ENCODE measurements around the gene PLK3.
"Not testable (repeated sequence)": the region's sequence is repeated elsewhere in the genome, so short reads cannot be mapped to it uniquely, and the experiment has no call there.

PLK3 gene

DNA sequence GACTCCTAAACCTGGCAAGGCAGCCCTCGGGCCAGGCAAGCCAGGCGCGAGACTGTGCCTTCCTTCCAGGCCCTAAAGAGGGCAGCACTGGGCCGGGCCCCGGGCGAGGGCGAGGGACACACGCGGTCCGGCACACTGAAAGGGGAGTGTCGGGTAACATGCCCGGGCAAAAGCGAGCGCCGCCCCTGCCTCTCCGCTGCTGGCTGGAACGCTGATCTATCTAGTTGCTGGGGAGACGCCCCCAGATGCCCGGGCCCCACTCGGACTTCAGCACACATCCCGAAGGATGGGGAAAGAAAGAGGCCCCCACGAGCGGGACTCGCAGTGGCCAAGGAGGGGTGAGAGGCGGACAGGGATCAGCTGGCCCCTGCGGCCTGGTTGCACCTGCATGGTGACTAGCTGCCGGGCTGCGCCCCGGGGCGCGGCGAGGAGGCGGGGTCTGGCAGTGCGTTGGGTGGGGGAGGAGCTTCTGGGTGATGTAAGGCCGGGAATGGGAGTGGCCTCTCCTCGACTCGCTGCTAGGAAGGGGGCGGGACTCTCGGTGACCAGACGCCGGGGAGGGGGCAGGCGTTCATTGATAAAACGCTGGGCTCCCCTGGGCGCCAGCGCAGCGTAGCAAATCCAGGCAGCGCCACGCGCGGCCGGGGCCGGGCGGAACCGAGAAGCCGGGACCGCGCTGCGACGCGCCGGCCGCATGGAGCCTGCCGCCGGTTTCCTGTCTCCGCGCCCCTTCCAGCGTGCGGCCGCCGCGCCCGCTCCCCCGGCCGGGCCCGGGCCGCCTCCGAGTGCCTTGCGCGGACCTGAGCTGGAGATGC is at the start of gene PLK3:
PLK3 (plus strand) TSS at position 608 of the 815 bp plus-strand sequence; CDS start at position 695, 87 bp downstream.
- peak; percentile 97 for DNase-seq

DNA sequence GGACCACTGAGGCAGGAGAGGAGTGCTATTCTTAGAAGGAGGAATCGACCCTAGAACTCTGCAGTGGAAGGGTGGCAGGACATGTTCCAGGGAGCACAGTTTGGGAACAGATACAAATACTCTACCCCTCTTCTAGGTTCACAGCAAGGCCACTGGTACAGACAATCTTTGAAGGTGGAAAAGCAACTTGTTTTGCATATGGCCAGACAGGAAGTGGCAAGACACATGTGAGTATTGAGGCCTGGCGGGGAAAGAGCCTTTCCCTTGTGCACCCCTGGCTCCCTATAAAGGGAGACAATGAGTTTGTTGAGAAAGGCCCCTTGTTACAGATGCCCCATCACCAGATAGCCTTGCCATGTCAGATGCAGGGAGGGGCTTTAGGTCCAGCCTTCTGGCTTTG is 42.8 kb upstream of the PLK3 start:
- DNase-seq = no peak

DNA sequence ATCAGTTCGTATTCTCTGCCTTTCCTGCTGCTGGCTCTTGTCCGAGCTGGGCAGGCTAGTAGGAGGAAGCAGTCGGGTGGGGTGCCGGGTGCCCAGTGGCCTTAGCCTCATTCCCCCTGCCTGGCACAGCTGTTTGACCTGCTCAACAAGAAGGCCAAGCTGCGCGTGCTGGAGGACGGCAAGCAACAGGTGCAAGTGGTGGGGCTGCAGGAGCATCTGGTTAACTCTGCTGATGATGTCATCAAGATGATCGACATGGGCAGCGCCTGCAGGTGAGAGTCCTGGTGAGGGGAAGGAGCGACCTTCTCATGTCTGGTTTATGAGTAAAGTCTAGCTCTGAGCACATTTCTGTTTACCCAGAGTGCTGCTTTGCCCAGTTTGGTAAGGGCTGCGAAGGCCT is 41.1 kb upstream of the PLK3 start:
- DNase-seq = no peak

DNA sequence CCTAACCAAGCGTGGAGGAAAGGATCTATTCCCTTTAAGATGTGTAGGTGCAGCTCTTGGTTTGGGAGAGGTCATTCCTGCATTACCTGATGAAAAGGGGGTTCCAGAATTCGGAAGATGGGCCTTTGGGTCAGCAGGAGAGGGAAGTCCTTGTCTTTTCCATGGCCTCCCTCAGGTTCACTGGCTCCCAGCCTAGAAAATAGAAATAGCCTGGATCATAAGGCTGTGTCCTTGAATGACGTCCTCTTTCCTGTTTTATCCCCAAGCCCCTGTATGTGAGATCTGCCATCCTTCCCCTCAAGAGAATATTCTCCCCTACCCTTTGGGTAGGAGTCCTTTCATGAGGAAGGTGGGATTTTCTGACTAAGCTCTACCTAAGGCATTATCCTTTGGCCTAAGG is 39.3 kb upstream of the PLK3 start:
- no peak for DNase-seq

DNA sequence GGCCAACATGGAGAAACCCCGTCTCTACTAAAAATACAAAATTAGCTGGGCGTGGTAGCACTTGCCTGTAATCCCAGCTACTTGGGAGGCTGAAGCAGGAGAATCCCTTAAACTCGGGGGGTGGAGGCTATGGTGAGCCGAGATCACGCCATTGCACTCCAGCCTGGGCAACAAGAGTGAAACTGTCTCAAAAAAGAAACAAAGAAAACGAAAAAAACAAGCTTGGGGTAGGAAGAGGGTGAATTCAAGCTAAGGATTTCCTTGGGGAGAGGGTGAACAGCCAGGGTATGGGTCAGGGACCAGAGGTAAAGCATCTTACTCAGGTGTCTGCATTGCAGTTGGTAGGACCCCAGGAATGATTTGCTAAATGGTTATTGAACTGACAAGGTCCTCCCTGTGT is 33.8 kb upstream of the PLK3 start:
- not testable (repeated sequence) for DNase-seq

DNA sequence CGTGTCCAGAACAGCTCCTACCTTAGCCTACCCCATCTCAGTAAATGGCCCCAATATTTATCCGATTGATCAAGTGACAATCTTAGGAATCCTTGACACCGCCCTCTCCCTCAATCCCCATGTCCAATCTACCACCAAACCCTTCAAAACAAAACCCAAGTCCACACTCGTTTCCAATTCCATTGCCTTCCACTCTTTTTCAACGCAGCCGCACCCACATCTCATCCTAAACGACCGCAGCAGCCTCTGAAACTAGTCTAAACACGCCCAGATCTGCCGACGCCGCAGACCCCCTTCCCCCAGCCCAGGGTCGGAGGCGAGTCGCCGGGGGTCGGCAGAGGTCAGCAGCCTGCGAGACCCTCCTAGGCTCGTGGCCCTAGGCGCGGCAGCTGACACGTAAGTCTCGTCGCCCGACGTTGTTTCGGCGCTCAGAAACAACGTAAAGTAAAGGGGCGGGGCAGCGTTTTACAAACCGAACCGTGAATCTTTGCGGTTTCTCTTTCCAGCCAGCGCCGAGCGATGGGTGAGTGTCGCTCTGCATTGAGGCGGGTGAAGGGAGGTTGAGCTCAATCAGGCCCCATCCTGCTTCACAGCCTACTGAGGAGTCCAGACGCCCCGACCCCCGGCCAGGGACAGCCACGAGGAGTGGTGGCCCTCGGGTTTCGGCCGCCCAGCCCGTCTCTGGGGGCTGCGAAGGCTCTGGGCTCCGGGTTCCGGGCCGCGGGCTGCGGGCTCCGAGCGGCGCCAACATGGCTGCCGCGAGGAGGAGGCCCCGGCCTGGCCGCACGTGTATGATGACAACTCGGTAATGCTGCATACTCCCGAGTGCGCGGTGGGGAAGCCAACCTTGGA is 24.9 kb upstream of the PLK3 start, which contains the start of gene RPS8:
RPS8 (plus strand) TSS at position 463 of the 852 bp plus-strand sequence; CDS start at position 520, 57 bp downstream.
- peak; percentile 90 for DNase-seq

DNA sequence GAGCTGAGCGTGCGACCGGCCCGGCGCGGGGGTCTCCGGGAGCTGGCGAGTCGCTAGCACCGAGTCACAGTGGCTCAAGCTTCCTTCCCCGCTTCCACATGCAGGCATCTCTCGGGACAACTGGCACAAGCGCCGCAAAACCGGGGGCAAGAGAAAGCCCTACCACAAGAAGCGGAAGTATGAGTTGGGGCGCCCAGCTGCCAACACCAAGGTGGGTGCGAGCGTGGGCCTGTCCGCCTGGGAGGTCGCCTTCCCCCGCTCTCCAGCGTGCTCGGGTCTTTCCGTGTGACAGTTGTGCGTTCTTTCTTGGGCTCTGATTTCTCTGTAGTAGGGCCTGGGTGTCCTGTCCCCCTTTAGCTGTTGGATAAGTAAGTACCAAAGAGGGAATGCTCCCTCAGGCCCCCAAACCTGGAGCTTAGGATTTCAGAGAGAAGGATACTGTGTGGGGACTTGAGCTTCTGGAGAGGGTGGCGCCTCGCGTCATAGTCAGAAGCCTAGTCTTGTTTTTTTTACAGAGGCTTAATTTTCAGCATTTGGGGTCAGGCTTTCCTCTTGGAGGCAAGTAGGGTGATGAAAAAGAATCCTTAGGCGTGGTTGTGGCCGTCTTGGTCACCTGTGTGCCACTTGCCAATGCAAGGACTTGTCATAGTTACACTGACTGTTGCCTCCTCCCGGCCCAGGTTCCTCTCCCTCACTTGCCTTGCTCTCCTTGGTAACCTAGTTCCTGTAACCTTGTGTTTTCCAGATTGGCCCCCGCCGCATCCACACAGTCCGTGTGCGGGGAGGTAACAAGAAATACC is 24.0 kb upstream of the PLK3 start:
- DNase-seq = peak; percentile 6

DNA sequence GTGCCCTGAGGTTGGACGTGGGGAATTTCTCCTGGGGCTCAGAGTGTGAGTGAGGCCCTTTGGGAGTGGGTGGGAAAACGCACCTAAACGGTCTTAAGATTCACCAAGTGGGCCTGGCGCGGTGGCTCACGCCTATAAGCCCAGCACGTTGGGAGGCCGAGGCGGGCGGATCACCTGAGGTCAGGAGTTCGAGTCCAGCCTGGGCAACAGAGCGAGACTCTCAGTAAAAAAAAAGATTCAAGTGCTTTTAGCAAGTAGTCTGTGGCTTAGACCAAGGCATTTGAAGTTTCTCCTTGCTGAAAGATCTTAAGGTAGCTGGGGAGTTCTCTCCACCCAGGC is 23.5 kb upstream of the PLK3 start:
- no peak for DNase-seq

DNA sequence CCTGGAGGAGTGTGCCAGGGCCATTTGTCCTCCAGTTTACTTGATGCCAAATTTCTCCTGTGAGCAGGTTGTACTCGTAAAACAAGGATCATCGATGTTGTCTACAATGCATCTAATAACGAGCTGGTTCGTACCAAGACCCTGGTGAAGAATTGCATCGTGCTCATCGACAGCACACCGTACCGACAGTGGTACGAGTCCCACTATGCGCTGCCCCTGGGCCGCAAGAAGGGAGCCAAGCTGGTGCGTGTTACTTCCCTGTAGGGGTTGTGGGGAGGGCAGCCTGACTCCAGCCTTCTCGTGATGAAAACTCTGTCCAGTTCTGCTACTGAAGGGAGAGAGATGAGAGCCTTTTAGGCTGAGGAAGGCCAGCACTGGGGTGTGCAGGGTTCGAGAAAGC is 22.6 kb upstream of the PLK3 start:
- DNase-seq = no peak

DNA sequence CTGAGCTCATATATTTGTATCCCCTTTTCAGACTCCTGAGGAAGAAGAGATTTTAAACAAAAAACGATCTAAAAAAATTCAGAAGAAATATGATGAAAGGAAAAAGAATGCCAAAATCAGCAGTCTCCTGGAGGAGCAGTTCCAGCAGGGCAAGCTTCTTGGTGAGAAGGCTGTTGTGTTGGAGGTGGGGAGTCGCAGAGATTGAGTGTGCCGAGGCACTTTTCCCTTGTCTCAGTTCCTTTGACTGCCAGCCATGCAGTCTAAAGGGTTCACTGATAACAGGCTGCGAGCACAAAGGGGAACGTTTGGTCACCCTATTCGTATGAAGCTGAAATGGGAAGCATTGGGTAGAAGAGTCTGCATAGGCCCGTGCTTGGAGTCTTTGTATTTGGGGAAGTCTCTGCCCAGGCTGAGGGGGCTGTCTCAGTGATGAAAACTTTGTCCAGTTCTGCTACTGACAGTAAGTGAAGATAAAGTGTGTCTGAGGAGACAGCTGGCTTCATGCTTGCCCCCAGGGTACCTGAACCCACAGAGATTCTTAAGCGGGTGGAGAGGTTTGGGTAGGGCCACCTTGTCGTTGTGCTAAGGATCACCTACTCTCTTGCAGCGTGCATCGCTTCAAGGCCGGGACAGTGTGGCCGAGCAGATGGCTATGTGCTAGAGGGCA is 22.1 kb upstream of the PLK3 start:
- DNase-seq = no peak

DNA sequence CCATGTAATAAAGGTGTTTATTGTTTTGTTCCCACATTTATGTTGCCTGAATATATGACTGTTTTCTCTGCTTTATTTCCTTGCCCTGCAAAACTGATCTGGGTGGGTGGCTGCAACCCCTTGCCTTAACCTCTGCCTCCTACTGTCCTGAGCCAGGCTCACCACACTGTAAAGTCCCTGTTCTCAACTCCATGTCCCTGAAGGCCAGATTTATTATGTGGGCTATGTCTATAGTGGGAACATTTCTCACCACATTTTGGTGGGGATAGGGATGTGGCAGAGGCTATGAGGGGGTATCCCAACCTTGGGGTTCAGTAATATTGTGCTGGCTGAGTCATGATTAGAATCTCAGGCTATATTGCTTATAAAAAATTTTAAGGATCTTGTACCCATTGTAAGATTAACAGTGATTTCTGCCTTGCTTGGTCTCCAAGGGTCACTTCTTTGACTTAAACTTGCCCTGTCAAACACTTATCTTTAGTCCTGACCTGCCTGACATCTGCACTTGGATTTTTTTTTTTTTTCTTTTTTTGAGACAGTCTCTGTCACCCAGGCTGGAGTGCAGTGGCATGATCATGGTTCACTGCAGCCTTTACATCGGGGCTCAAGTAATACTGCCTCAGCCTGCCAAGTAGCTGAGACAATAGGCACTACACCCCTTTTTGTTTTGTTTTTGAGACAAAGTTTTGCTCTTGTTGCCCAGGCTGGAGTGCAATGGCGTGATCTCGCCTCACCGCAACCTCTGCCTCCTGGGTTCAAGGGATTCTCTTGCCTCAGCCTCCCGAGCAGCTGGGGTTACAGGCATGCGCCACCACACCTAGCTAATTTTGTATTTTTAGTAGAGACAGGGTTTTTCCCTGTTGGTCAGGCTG is 21.2 kb upstream of the PLK3 start:
- DNase-seq = no peak

DNA sequence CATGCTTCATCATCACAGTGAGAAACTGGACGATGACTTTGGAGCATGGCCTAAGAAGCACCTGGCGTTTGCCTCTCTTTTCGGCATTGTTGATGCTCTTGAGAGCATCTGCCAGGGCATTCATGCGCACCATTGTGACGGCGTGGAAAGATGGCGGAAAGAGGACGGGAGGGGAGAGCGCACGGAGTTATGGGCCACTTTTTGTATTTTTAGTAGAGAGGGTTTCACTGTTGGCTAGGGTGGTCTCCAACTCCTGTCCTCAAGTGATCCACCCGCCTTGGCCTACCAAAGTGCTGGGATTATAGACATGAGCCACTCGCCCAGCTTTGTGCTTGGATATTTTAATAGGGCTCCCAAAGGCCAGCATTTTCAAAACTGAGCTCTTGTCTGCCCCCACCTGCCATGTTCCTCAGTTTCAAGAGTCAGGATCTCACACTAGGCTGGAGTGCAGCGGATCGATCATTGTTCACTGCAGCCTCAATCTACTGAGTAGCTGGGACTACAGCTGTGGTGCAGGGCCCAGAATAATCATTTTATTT is 19.5 kb upstream of the PLK3 start:
- no peak for DNase-seq

DNA sequence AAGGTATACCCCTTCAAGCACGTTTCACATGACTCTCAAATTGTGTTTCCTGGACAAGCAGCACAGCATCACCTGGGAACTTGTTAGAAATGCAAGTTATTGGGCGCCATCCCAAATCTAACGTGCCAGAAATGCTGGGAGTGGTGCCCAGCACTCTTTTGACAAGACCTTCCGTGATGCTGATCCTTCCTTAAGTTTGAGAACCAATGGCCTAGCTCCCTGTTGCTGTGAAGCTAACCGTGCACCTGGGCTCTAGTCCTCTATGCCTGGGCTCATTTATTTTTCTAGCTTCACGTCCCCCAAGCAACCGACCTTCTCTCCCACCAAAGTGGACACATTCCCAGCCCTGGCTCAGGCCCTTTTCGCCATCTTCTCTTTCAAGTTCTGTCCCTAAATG is 16.5 kb upstream of the PLK3 start:
- no peak for DNase-seq

DNA sequence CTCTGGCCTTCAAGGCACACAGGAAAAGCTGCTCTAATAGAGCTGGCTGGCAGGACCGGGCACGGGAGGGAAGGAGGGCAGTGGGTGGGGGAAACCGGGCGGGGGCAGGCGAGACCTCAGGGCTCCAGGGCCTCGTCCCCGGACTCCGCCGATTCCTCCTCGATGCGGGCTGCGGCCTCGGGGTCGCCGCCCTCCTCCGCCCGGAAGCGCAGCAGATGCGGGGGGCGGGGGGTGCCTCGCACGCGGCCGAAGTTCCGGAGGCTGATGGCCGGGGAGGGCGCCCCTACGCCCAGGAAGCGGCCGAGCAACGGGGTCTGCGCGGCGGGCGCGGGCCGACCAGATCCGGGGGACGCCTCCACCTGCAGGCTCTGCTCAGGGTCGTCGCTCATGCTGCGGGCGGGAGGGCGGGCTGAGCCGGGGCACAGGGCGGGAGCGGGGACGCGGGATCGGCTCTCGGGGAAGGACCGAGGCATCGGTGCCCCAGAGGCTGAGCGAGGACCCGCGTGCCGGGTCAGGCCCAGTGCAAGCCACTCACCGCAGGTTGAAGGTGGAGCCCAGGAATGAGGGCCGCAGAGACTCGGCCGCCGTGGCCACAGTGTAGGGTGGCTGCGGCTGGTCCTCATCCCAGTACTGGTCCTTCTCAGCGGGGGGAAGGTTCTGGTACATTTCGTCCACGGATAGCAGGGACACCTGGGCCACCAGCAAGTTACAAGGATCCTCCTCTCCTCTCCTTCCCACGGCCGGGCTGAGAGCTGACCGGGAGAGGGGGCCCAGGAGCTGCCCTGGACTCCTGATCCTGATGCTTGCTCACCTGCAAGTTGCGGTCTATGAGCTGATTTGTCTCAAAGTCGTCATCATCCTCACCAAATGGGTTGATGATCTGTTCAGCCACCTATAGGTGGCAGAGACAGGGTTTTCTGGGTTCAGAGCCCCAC is 15.8 kb upstream of the PLK3 start:
- no peak for DNase-seq

DNA sequence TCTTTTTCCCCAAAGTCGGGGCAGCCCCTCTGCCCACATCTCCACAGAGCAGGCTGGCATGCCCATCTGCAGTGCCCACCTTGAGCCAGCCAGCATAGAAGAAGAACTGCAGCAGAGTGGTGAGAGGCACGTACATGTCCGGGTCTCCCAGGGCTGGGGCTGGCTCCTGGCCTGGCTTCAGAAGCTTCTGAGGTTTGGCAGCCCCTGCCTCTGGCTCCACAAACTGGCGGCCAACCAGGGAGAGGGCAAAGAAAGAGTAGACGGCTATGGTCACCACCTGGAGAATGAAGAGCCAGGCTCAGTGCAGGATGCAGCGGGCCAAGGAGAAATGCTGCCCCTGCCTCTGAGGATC is 15.2 kb upstream of the PLK3 start:
- no peak for DNase-seq

DNA sequence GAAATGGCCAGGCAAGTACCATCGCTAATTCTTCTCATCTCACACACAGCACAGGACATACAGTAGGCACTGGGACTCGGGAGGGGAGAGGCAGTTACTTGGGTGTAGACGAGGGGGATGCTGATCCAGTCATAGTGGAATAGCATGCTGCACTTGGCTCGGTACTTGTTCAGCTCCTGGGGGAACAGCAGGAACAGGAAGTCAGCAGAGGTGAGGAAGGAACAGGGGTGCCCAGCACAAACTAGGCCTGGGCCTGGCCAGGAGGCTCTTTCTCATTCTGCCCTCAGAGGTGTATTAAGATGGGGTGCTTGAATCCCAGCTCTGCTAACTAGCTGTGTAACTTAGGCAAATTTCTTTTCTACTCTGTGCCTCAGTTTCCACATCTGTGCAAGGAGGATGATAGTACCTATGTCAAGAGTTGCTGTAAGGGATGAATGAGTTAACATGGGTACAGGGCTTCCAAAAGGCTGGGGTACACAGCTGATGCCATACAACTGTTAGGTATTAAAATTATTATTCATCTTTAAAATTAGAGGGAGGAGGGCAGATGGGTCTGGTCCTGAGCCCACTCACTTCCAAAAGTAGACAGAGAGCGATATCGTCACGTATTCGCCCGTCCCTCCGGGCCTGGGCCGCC is 14.6 kb upstream of the PLK3 start:
- DNase-seq = no peak

DNA sequence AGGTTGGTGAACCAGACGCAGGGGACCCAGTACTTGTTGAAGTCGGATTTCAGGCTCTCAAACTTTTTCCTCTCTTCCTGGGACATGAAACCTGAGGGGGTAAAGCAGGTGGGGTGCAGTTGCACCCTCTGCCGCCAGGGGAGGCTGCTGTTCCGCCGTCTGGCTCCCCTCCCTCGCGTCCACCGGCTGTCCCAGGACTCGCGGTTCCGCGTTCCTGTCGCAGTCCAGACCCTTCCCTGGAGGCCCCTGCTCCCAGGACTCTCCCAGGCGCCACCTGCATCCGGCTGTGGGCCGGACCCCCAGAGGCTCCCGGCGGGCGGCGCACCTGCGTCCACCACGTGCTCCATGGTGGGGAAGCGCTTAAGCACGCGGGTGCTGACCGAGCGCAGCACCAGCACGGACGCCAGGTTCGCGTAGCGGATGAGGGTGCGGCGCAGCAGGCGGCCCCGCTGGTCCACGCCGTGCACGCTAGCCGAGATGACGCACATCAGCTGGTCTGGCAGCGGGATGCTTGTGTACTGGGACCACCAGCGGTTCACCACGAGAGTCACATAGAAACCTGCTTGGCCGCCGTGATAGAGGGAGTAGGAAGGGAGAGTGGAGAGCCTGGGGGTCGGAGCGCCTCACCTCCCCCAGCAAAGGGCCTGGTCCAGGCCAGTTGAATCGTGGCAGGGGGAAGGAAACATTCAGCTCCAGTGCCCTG is 13.9 kb upstream of the PLK3 start:
- DNase-seq = no peak

DNA sequence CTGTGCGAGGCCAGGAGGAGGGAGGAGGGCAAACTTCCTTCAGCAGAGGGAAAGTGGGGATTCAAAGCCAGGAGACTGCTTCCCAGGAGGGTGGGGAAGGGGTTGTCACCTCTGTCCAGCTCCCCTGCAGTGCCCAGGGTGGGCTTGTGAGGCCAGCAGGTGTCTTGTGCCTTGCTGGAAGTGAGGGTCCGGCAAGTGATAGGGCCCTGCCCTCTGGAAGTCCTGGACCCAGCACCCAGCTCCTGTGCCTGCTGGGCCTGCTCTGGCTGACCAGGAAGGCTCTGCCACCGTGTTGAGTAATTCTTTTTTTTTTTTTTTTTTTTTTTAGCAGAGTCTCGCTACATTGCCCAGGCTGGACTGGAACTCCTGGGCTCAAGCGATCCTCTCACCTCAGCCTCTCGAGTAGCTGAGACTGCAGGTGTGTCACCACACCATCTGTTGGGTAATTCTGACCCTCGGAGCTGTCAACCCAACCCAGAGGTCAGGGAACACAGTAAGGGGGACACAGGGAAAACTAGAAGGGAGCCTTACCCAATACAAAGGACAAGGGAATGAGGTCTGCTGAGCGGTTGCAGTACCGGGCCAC is 13.2 kb upstream of the PLK3 start:
- DNase-seq = no peak

DNA sequence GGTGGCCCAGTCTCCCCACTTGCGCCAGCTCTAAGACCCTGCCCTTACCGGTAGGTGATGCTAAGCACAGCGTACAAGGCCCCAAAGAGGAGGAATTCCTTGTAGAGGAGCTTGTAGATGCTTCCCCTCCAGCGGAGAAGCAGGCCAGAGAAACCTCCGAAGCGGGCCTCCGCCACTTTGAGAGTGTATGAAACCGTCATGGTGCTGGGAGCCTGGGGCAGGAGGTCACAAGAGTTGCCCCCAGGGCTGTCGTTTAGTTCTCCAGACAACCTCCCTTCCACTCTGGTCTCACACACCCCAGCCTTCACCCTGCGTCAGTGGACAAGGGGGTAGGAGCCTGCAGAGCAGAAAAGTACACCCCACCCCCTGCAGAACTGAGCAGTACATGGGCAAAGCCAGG is 12.7 kb upstream of the PLK3 start:
- no peak for DNase-seq
